Adipocyte (in vitro differentiated cells): ENCODE data around the gene CYB5B.

Experiments
- DNase-seq: peaks from one replicate; pipeline ENCODE4 v3.0.0-alpha.2; 2015; ENCODE audit warnings: low read depth
- H3K27me3 ChIP-seq: replicated peaks from 2 replicates; pipeline ENCODE4 v1.7.0; 2013; ENCODE audit warnings: mild to moderate bottlenecking, low read length, moderate library complexity; ENCODE audit not compliant: control insufficient read depth, insufficient read depth
- H3K36me3 ChIP-seq: 2 replicates; pipeline ENCODE4 v1.7.0; 2013; ENCODE audit warnings: low read length, mild to moderate bottlenecking, moderate library complexity; ENCODE audit not compliant: control insufficient read depth, insufficient read depth, severe bottlenecking
- H3K4me1 ChIP-seq: 2 replicates; pipeline ENCODE4 v1.7.0; 2013; ENCODE audit warnings: mild to moderate bottlenecking, low read length, moderate library complexity; ENCODE audit not compliant: control insufficient read depth, insufficient read depth
- H3K4me3 ChIP-seq: 2 replicates; pipeline ENCODE4 v1.7.0; 2013; ENCODE audit warnings: mild to moderate bottlenecking, low read length, moderate library complexity
- H3K9ac ChIP-seq: 2 replicates; pipeline ENCODE4 v1.7.0; 2013; ENCODE audit warnings: mild to moderate bottlenecking, low read length, moderate library complexity
- H3K9me3 ChIP-seq: 2 replicates; pipeline ENCODE4 v1.7.0; 2013; ENCODE audit warnings: mild to moderate bottlenecking, low read length, moderate library complexity; ENCODE audit not compliant: control insufficient read depth

CYB5B gene

GRCh38 chr16:69451166-69451565 is 26.7 kb downstream of the CYB5B start:
- H3K27me3 ChIP-seq: no peaks in the 10 kb centered on the region
- peaks cover 29% of the 10 kb centered on the region for H3K36me3 ChIP-seq
- H3K4me3 ChIP-seq: no peak overlapping the region
- no peaks in the 10 kb centered on the region for H3K9me3 ChIP-seq
- no peak for DNase-seq
- H3K9ac ChIP-seq: no peak overlapping the region
- peaks cover 19% of the 10 kb centered on the region for H3K4me1 ChIP-seq

- H3K4me3 ChIP-seq: no peak overlapping the region
- H3K27me3 ChIP-seq: no peaks in the 10 kb centered on the region
- no peak for DNase-seq
- H3K4me1 ChIP-seq: peaks cover 7% of the 10 kb centered on the region
- H3K9ac ChIP-seq: no peak overlapping the region
- peaks cover 30% of the 10 kb centered on the region for H3K36me3 ChIP-seq
- no peaks in the 10 kb centered on the region for H3K9me3 ChIP-seq
Observed at GRCh38 chr16:69453936-69454335, 29.5 kb downstream of the CYB5B start.

GRCh38 chr16:69463876-69464275 is 39.5 kb downstream of the CYB5B start:
- Histone ChIP-seq H3K36me3 (peaks cover 52% of the 10 kb centered on the region), H3K4me1 (peaks cover 11% of the 10 kb centered on the region)
- DNase-seq: no peak

GRCh38 chr16:69465083-69465721 is 40.8 kb downstream of the CYB5B start:
- H3K36me3 ChIP-seq: peaks cover 40% of the 10 kb centered on the region
- H3K9ac ChIP-seq: no peak overlapping the region
- peak; percentile 74 for DNase-seq
- H3K4me3 ChIP-seq: no peak overlapping the region
- H3K27me3 ChIP-seq: no peaks in the 10 kb centered on the region
- H3K9me3 ChIP-seq: no peaks in the 10 kb centered on the region
- H3K4me1 ChIP-seq: peaks cover 11% of the 10 kb centered on the region

More at GRCh38 chr16:69463876-69464275, 39.5 kb downstream of the CYB5B start:
- H3K9ac ChIP-seq: no peak overlapping the region
- no peaks in the 10 kb centered on the region for H3K27me3 ChIP-seq
- H3K4me3 ChIP-seq: no peak overlapping the region
- H3K9me3 ChIP-seq: no peaks in the 10 kb centered on the region

GRCh38 chr16:69465881-69466280 is 41.5 kb downstream of the CYB5B start:
- no peak for DNase-seq

GRCh38 chr16:69466547-69466946 is 42.1 kb downstream of the CYB5B start:
- Histone ChIP-seq H3K36me3 (peaks cover 30% of the 10 kb centered on the region), H3K27me3 (no peaks in the 10 kb centered on the region), H3K9ac (no peak overlapping the region), H3K4me3 (no peak overlapping the region), H3K4me1 (peaks cover 11% of the 10 kb centered on the region), H3K9me3 (no peaks in the 10 kb centered on the region)
- DNase-seq: no peak

More at GRCh38 chr16:69465881-69466280, 41.5 kb downstream of the CYB5B start:
- H3K9ac ChIP-seq: no peak overlapping the region
- peaks cover 35% of the 10 kb centered on the region for H3K36me3 ChIP-seq
- H3K27me3 ChIP-seq: no peaks in the 10 kb centered on the region
- H3K4me3 ChIP-seq: no peak overlapping the region
- H3K4me1 ChIP-seq: peaks cover 11% of the 10 kb centered on the region
- H3K9me3 ChIP-seq: no peaks in the 10 kb centered on the region

GRCh38 chr16:69467080-69467479 is 42.7 kb downstream of the CYB5B start:
- H3K9me3 ChIP-seq: no peaks in the 10 kb centered on the region
- no peak overlapping the region for H3K9ac ChIP-seq
- no peaks in the 10 kb centered on the region for H3K27me3 ChIP-seq
- peaks cover 25% of the 10 kb centered on the region for H3K36me3 ChIP-seq
- no peak overlapping the region for H3K4me3 ChIP-seq
- peaks cover 11% of the 10 kb centered on the region for H3K4me1 ChIP-seq
- no peak for DNase-seq

- no peak overlapping the region for H3K4me3 ChIP-seq
- H3K4me1 ChIP-seq: peaks cover 11% of the 10 kb centered on the region
- H3K27me3 ChIP-seq: no peaks in the 10 kb centered on the region
- H3K9ac ChIP-seq: no peak overlapping the region
- H3K9me3 ChIP-seq: no peaks in the 10 kb centered on the region
- peaks cover 19% of the 10 kb centered on the region for H3K36me3 ChIP-seq
- no peak for DNase-seq
Observed at GRCh38 chr16:69467531-69468204, 43.2 kb downstream of the CYB5B start.

GRCh38 chr16:69469807-69470561 is 45.6 kb downstream of the CYB5B start:
- Histone ChIP-seq H3K36me3 (no peaks in the 10 kb centered on the region), H3K4me3 (no peak overlapping the region), H3K27me3 (no peaks in the 10 kb centered on the region), H3K9me3 (no peaks in the 10 kb centered on the region), H3K9ac (no peak overlapping the region), H3K4me1 (peaks cover 10% of the 10 kb centered on the region)
- DNase-seq: no peak

GRCh38 chr16:69471121-69471520 is 46.7 kb downstream of the CYB5B start:
- H3K36me3 ChIP-seq: no peaks in the 10 kb centered on the region
- H3K4me3 ChIP-seq: no peak overlapping the region
- H3K9me3 ChIP-seq: no peaks in the 10 kb centered on the region
- no peaks in the 10 kb centered on the region for H3K27me3 ChIP-seq
- H3K4me1 ChIP-seq: no peaks in the 10 kb centered on the region
- DNase-seq: no peak
- H3K9ac ChIP-seq: no peak overlapping the region

- peaks cover 14% of the 10 kb centered on the region for H3K4me1 ChIP-seq
- DNase-seq: peak; percentile 16
- no peaks in the 10 kb centered on the region for H3K36me3 ChIP-seq
- H3K4me3 ChIP-seq: no peak overlapping the region
- H3K27me3 ChIP-seq: no peaks in the 10 kb centered on the region
- no peaks in the 10 kb centered on the region for H3K9me3 ChIP-seq
- no peak overlapping the region for H3K9ac ChIP-seq
Observed at GRCh38 chr16:69474408-69474807, 50.0 kb downstream of the CYB5B start.
